Astrocyte (in vitro differentiated cells and primary cell): ENCODE results near the gene TOM1L2. TPM values are rescaled to one million over a fixed set of nuclear protein-coding genes. Genes with fewer than 3 reads are reported as not detected.

Experiments used
- DNase-seq: peaks from one replicate; pipeline ENCODE4 v3.0.0-alpha.2; 2010; ENCODE audit warnings: low read depth
- FAIRE-seq: peaks from 2 replicates; lab custom pipeline; 2011; peaks lifted over from hg19 to GRCh38; lab: Jason Lieb, UNC
- H2AFZ ChIP-seq: 2 replicates; pipeline ENCODE4 v1.6.0; 2012; ENCODE audit warnings: low read depth, low read length, inconsistent platforms
- H3K27ac ChIP-seq: 2 replicates; pipeline ENCODE4 v1.5.1; 2011; ENCODE audit warnings: low read depth, low read length, inconsistent platforms
- H3K27me3 ChIP-seq: 2 replicates; pipeline ENCODE4 v1.6.0; 2011; ENCODE audit warnings: low read length, inconsistent platforms; ENCODE audit not compliant: insufficient read depth
- H3K36me3 ChIP-seq: 2 replicates; pipeline ENCODE4 v1.5.1; 2011; ENCODE audit warnings: low read length, inconsistent platforms; ENCODE audit not compliant: insufficient read depth
- H3K4me1 ChIP-seq: 2 replicates; pipeline ENCODE4 v1.5.1; 2011; ENCODE audit warnings: low read length, inconsistent platforms; ENCODE audit not compliant: insufficient read depth
- H3K4me2 ChIP-seq: 2 replicates; pipeline ENCODE4 v1.6.0; 2012; ENCODE audit warnings: low read length, inconsistent platforms
- H3K4me3 ChIP-seq: 2 replicates; pipeline ENCODE4 v1.5.1; 2011; ENCODE audit warnings: low read depth, mild to moderate bottlenecking, low read length, inconsistent platforms; ENCODE audit not compliant: insufficient read depth
- H3K79me2 ChIP-seq: 2 replicates; pipeline ENCODE4 v1.6.0; 2012; ENCODE audit warnings: mild to moderate bottlenecking, low read length, inconsistent platforms; ENCODE audit not compliant: insufficient read depth
- H3K9ac ChIP-seq: 2 replicates; pipeline ENCODE4 v1.6.0; 2012; ENCODE audit warnings: mild to moderate bottlenecking, low read length, inconsistent platforms
- H3K9me3 ChIP-seq: 2 replicates; pipeline ENCODE4 v1.5.1; 2012; ENCODE audit warnings: low read depth, mild to moderate bottlenecking, low read length, inconsistent platforms; ENCODE audit not compliant: insufficient read depth
- H4K20me1 ChIP-seq: 2 replicates; pipeline ENCODE4 v1.6.0; 2012; ENCODE audit warnings: low read length, inconsistent platforms; ENCODE audit not compliant: insufficient read depth
- H3K27ac Mint-ChIP-seq: one replicate; pipeline ENCODE4 v1.8.0; 2021; ENCODE audit warnings: mild to moderate bottlenecking, mixed read lengths; ENCODE audit not compliant: unreplicated experiment
- H3K27me3 Mint-ChIP-seq: one replicate; pipeline ENCODE4 v1.8.0; 2021; ENCODE audit warnings: low read depth, mixed read lengths; ENCODE audit not compliant: unreplicated experiment
- H3K36me3 Mint-ChIP-seq: one replicate; pipeline ENCODE4 v1.8.0; 2021; ENCODE audit warnings: low read depth, mixed read lengths; ENCODE audit not compliant: unreplicated experiment
- H3K4me1 Mint-ChIP-seq: one replicate; pipeline ENCODE4 v1.8.0; 2021; ENCODE audit warnings: low read depth, mixed read lengths; ENCODE audit not compliant: unreplicated experiment
- H3K4me3 Mint-ChIP-seq: one replicate; pipeline ENCODE4 v1.8.0; 2021; ENCODE audit warnings: mild to moderate bottlenecking, moderate library complexity, mixed read lengths; ENCODE audit not compliant: unreplicated experiment
- H3K9me3 Mint-ChIP-seq: one replicate; pipeline ENCODE4 v1.8.0; 2021; ENCODE audit warnings: mild to moderate bottlenecking, mixed read lengths; ENCODE audit not compliant: unreplicated experiment
- EZH2 ChIP-seq: IDR thresholded peaks from 2 replicates; pipeline ENCODE4 v1.6.1; 2012; ENCODE audit warnings: mild to moderate bottlenecking, low read length, inconsistent platforms; ENCODE audit not compliant: insufficient read depth
- total RNA-seq: library from RNA; stranded (reverse); gene quantifications from 2 replicates; pipeline ENCODE4 v1.2.1, GENCODE V29; 2021
- TF ChIP-seq, protein P1 (sequence below): IDR thresholded peaks from 2 replicates; pipeline ENCODE4 v1.5.1; 2011; ENCODE audit warnings: low read depth, mild to moderate bottlenecking, inconsistent platforms, low read length, moderate library complexity; ENCODE audit not compliant: insufficient read depth

TOM1L2 gene
- total RNA-seq, 1 donor from 2014 or later: 54.4 TPM

DNA sequence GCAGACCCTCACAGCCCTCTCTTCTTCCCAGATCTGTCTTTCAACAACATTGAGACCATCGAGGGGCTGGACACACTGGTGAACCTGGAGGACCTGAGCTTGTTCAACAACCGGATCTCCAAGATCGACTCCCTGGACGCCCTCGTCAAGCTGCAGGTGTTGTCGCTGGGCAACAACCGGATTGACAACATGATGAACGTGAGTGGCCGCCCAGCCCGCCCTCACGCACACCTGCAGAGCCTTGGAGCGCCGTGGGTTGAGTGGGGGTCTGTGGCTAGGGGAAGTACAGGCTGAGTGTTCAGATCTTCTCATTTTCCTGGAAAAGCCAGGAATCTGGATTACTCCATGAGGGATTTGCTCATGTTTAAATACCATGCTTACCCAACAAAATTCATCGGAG, 15.7 kb upstream of the TOM1L2 start:
- no peak overlapping the region for H3K27ac Mint-ChIP-seq
- H3K4me3 Mint-ChIP-seq: no peak overlapping the region
- Histone ChIP-seq H3K27me3 (no peaks in the 10 kb centered on the region), H3K9ac (no peak overlapping the region), H3K4me2 (no peak overlapping the region), H3K4me3 (no peak overlapping the region), H3K27ac (no peak overlapping the region), H3K79me2 (no peaks in the 10 kb centered on the region), H3K9me3 (no peaks in the 10 kb centered on the region), H3K4me1 (peaks cover 18% of the 10 kb centered on the region), H4K20me1 (no peaks in the 10 kb centered on the region), H2AFZ (no peak overlapping the region), H3K36me3 (no peaks in the 10 kb centered on the region)
- no peaks in the 10 kb centered on the region for H3K9me3 Mint-ChIP-seq
- DNase-seq (no peak), FAIRE-seq (no peak)
- TF ChIP-seq, protein P1, sequence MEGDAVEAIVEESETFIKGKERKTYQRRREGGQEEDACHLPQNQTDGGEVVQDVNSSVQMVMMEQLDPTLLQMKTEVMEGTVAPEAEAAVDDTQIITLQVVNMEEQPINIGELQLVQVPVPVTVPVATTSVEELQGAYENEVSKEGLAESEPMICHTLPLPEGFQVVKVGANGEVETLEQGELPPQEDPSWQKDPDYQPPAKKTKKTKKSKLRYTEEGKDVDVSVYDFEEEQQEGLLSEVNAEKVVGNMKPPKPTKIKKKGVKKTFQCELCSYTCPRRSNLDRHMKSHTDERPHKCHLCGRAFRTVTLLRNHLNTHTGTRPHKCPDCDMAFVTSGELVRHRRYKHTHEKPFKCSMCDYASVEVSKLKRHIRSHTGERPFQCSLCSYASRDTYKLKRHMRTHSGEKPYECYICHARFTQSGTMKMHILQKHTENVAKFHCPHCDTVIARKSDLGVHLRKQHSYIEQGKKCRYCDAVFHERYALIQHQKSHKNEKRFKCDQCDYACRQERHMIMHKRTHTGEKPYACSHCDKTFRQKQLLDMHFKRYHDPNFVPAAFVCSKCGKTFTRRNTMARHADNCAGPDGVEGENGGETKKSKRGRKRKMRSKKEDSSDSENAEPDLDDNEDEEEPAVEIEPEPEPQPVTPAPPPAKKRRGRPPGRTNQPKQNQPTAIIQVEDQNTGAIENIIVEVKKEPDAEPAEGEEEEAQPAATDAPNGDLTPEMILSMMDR: no peak
- no peak for TF ChIP-seq EZH2
- peaks cover 7% of the 10 kb centered on the region for H3K4me1 Mint-ChIP-seq
- peaks cover under 1% of the 10 kb centered on the region for H3K27me3 Mint-ChIP-seq
- H3K36me3 Mint-ChIP-seq: no peaks in the 10 kb centered on the region

DNA sequence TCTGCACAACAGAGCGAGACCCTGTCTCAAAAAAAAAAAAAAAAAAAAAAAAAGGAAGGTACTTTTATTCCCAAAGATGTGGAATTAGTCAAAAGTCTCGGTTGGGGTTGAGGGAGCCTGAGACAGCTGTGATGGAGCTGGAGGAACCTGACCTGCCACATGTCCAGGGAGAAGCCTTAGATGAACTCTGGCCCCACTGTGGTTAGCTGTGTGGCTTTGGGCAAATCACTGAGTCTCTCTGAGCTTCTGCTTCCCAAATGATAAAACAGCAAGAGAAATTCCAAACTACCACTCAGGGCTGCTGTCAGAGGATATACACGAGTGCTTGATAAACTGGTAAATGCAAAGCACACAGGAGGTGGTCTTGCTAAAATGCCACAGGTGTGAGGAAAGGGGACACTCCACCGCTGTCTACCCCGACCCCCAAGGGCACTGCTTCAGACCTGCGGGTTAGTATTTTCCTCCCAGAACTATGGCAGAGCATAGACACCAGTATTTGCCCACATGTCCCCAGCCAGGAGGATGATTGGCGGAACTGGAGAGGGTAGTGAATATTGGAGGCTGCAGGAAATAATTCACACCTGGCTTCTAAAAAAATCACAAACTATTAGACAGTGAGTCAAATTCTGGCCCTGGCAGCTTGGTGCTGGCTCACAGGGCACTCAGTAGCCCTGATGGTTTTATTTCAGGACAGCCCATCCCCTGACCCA, 15.1 kb upstream of the TOM1L2 start:
- H3K27me3 Mint-ChIP-seq: no peaks in the 10 kb centered on the region
- H3K27ac Mint-ChIP-seq: no peak overlapping the region
- Histone ChIP-seq H3K36me3 (no peaks in the 10 kb centered on the region), H4K20me1 (no peaks in the 10 kb centered on the region), H3K27me3 (no peaks in the 10 kb centered on the region), H3K4me2 (no peak overlapping the region), H2AFZ (no peak overlapping the region), H3K9ac (no peak overlapping the region), H3K79me2 (no peaks in the 10 kb centered on the region), H3K4me3 (no peak overlapping the region), H3K4me1 (peaks cover 18% of the 10 kb centered on the region), H3K9me3 (no peaks in the 10 kb centered on the region), H3K27ac (no peak overlapping the region)
- no peak overlapping the region for H3K4me3 Mint-ChIP-seq
- no peaks in the 10 kb centered on the region for H3K36me3 Mint-ChIP-seq
- DNase-seq (no peak), FAIRE-seq (no peak)
- no peak for TF ChIP-seq EZH2
- TF ChIP-seq, protein P1: no peak
- peaks cover 7% of the 10 kb centered on the region for H3K4me1 Mint-ChIP-seq
- H3K9me3 Mint-ChIP-seq: no peaks in the 10 kb centered on the region

DNA sequence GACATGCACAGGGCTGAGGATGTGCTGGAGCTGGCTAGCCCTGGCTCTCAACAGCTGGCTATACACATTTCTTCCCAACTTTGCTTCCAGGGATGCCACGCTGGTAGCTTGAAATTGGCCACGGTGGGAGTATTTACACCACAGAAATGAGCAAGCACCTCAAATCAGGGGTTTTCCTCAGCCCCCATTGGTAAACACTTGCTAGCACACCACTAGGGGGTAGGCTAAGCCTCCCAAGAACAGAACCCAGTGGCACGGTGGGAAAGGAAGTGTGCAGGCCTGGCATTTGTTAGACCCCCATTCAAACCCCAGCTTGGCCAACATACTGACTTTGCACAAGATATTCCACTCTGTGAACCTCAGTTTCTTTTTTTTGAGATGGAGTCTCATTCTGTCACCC, 13.4 kb upstream of the TOM1L2 start:
- Histone ChIP-seq H4K20me1 (no peaks in the 10 kb centered on the region), H3K9ac (no peak overlapping the region), H3K79me2 (no peaks in the 10 kb centered on the region), H3K4me3 (no peak overlapping the region), H3K4me2 (no peak overlapping the region), H3K27ac (no peak overlapping the region), H3K36me3 (no peaks in the 10 kb centered on the region), H3K4me1 (peaks cover 9% of the 10 kb centered on the region), H3K27me3 (no peaks in the 10 kb centered on the region), H2AFZ (no peak overlapping the region), H3K9me3 (no peaks in the 10 kb centered on the region)
- H3K27me3 Mint-ChIP-seq: no peaks in the 10 kb centered on the region
- no peak overlapping the region for H3K4me3 Mint-ChIP-seq
- no peak overlapping the region for H3K27ac Mint-ChIP-seq
- DNase-seq: no peak
- peaks cover 5% of the 10 kb centered on the region for H3K4me1 Mint-ChIP-seq
- no peaks in the 10 kb centered on the region for H3K36me3 Mint-ChIP-seq
- H3K9me3 Mint-ChIP-seq: no peaks in the 10 kb centered on the region
- no peak for TF ChIP-seq EZH2
- TF ChIP-seq, protein P1: peak; percentile 23
- FAIRE-seq: no peak
